Measurements from ENCODE around the gene SSNA1.
A peak's percentile ranks its signal among the peaks of the same experiment; 100 is the strongest.

SSNA1 gene

DNA sequence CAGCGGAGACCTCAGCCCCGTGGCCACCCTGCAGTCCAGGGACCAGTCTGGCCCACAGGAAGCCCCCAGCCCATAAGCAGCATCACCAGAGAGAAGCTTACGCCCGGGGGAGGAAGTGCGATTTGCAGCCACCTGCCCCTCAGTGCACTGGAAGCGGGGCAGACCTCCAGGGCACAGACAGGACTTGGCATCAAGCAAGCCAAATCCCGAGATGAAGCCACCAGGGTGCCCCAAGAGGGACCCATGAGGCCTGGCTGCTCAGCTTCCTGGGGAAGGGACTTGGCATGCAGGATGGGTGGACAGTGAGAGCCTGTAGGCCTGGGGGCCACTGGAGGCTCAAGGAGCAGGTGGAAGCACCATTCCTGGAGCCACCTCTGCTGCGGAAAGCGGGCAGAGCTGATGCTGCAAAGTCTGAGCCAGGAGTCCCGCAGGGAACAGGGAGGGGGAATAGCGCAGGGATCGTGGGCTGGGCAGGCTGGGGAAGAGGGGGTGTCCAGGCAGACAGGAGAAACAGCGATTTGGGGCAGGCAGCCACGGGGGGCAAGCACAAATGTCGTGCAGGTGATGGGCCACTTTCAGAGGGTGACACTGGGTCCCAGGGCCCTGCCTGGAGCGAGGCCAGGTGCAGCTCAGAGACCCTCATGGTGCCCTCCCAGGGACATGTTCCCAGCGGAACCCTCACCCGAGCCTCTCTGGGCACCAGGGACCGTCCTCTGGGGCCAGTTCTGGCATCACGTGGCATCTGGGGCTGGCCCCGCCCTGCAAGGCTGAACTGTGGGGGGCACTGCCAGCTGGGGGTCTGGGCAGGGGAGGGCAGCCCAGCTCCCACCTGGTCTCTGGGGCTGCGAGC is 21.9 kb upstream of the SSNA1 start:
- TF ChIP-seq CTCF (conservative IDR thresholded peaks at IDR 0.05; ENCODE audit: low read depth, low read length) = no peak
- H3K4me3 ChIP-seq (ENCODE audit: low read length) = no peak overlapping the region
- DNase-seq (ENCODE audit: low read depth) = no peak

DNA sequence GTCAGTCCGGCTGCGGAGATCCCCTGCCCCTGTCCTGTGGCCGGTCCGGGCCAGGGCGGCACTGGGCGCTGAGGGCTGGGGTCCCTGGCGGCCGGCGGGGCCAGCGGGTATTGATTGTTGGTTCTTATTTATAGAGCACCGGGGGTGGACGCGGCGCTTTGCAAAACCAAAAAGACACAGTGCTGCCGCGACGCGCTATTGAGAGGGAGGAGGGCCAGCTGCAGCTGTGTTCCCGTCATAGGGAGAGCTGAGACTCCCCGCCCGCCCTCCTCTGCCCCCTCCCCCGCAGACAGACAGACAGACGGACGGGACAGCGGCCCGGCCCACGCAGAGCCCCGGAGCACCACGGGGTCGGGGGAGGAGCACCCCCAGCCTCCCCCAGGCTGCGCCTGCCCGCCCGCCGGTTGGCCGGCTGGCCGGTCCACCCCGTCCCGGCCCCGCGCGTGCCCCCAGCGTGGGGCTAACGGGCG is 21.2 kb upstream of the SSNA1 start:
- no peak for TF ChIP-seq CTCF (conservative IDR thresholded peaks at IDR 0.05; ENCODE audit: low read depth, low read length)
- no peak overlapping the region for H3K4me3 ChIP-seq (ENCODE audit: low read length)
- no peak for DNase-seq (ENCODE audit: low read depth)

DNA sequence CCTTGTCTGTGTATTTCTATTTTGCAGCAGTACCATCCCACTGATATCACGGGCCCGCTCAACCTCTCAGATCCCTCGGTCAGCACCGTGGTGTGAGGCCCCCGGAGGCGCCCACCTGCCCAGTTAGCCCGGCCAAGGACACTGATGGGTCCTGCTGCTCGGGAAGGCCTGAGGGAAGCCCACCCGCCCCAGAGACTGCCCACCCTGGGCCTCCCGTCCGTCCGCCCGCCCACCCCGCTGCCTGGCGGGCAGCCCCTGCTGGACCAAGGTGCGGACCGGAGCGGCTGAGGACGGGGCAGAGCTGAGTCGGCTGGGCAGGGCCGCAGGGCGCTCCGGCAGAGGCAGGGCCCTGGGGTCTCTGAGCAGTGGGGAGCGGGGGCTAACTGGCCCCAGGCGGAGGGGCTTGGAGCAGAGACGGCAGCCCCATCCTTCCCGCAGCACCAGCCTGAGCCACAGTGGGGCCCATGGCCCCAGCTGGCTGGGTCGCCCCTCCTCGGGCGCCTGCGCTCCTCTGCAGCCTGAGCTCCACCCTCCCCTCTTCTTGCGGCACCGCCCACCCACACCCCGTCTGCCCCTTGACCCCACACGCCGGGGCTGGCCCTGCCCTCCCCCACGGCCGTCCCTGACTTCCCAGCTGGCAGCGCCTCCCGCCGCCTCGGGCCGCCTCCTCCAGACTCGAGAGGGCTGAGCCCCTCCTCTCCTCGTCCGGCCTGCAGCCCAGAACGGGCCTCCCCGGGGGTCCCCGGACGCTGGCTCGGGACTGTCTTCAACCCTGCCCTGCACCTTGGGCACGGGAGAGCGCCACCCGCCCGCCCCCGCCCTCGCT is 20.5 kb upstream of the SSNA1 start:
- TF ChIP-seq CTCF (conservative IDR thresholded peaks at IDR 0.05; ENCODE audit: low read depth, low read length) = no peak
- DNase-seq (ENCODE audit: low read depth) = no peak
- H3K4me3 ChIP-seq (ENCODE audit: low read length) = no peak overlapping the region

- TF ChIP-seq CTCF (conservative IDR thresholded peaks at IDR 0.05; ENCODE audit: low read depth, low read length) = no peak
- H3K4me3 ChIP-seq (ENCODE audit: low read length) = no peak overlapping the region
Observed at GRCh38 chr9:137168573-137168903, 19.9 kb upstream of the SSNA1 start.

DNA sequence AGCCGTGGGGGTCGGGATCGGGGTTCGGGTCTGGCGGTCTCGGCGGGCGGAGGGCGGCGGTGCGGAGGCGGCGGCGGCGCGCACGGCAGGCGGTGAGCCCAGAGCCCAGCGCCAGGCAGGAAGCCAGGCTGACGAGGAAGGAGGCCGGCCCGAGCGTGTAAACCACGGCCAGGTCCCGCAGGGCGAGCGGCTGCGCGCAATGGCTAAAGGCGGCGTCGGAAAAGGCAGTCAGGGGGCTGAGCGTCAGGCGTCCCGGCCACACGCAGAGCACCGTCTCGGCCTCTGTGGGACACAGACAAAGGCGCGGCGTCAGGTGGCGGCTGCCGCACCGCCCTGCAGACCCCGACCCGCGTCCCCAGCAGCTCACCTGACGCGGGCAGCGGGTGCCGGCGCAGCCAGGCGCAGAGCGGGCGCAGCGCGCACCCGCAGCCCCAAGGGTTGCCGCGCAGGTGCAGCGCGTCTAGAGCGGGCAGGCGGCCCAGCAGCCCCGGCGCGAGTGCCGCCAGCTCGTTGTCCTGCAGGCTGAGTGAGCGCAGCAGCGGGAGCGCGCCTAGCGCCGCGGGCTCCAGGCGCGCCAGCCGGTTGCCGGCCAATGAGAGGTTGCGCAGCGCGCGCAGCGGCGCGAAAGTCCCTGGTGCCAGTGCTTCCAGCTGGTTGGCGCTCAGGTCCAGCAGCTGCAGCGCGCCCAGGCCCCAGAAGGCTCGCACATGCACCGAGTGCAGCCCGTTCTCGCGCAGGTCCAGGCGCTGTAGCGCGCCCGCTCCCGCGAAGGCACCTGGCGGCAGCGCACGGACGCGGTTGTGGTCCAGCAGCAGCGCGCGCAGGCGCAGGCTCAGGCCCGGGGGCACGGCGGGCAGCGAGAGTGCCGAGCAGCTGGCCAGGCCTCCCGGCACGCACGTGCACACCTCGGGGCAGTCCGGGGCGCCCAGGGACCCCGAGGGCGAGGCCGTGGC is 19.3 kb upstream of the SSNA1 start:
- no peak for DNase-seq (ENCODE audit: low read depth)
- H3K4me3 ChIP-seq (ENCODE audit: low read length) = peak overlapping the region; percentile 14
- TF ChIP-seq CTCF (conservative IDR thresholded peaks at IDR 0.05; ENCODE audit: low read depth, low read length) = no peak

More at GRCh38 chr9:137168573-137168903, 19.9 kb upstream of the SSNA1 start:
- no peak for DNase-seq (ENCODE audit: low read depth)

GRCh38 chr9:137169896-137170358 is 18.5 kb upstream of the SSNA1 start, which contains the start of gene LRRC26:
TSS of gene LRRC26 (minus strand) at chr9:137170051. CDS start at chr9:137169943, 108 bp downstream.
- DNase-seq (ENCODE audit: low read depth) = no peak
- TF ChIP-seq CTCF (conservative IDR thresholded peaks at IDR 0.05; ENCODE audit: low read depth, low read length) = no peak
- peak within 1 kb of the TSS; percentile 14 for H3K4me3 ChIP-seq (ENCODE audit: low read length)

Measured in retinal pigment epithelial cell (primary cell).